ENCODE measurements around the gene CREB3L2.

The CREB3L2 gene

GRCh38 chr7:137953043-137953664, 48.7 kb downstream of the CREB3L2 start:
- Histone ChIP-seq H3K36me3 (ENCODE audit: insufficient read depth, low read length) (no peaks in the 10 kb centered on the region), H3K9ac (ENCODE audit: low read depth, low read length) (no peak overlapping the region), H3K9me3 (ENCODE audit: control insufficient read depth, insufficient read depth, low read length) (no peaks in the 10 kb centered on the region), H3K4me1 (ENCODE audit: insufficient read depth, low read length) (peaks cover 33% of the 10 kb centered on the region)

DNA sequence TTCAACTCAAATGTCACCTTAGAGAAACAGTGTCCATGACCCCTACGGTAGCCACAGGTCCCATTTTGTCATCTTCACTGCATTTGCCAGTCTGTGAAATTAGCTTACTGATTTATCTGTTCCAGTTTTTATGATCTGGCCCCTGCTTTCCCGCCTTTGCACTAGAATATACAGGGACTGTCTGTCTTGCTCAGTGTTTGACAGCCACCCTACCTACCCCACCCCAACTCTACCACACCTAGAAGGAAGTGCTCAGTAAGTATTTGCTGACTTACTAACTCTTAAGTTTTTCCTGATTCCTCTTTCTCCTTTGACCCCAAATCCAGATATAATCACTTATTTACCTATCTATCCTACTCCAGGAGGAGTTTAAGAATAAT, 49.5 kb downstream of the CREB3L2 start:
- Histone ChIP-seq H3K4me1 (ENCODE audit: insufficient read depth, low read length) (peaks cover 33% of the 10 kb centered on the region), H3K9ac (ENCODE audit: low read depth, low read length) (no peak overlapping the region), H3K36me3 (ENCODE audit: insufficient read depth, low read length) (no peaks in the 10 kb centered on the region), H3K9me3 (ENCODE audit: control insufficient read depth, insufficient read depth, low read length) (no peaks in the 10 kb centered on the region)

- H3K36me3 ChIP-seq (ENCODE audit: insufficient read depth, low read length), result no peaks in the 10 kb centered on the region
- peaks cover 30% of the 10 kb centered on the region for H3K4me1 ChIP-seq (ENCODE audit: insufficient read depth, low read length)
- no peak overlapping the region for H3K9ac ChIP-seq (ENCODE audit: low read depth, low read length)
- no peaks in the 10 kb centered on the region for H3K9me3 ChIP-seq (ENCODE audit: control insufficient read depth, insufficient read depth, low read length)
Observed at GRCh38 chr7:137951700-137952425, 50.0 kb downstream of the CREB3L2 start.

GRCh38 chr7:137950967-137951366, 50.9 kb downstream of the CREB3L2 start:
- Histone ChIP-seq H3K36me3 (ENCODE audit: insufficient read depth, low read length) (no peaks in the 10 kb centered on the region), H3K4me1 (ENCODE audit: insufficient read depth, low read length) (peaks cover 27% of the 10 kb centered on the region), H3K9me3 (ENCODE audit: control insufficient read depth, insufficient read depth, low read length) (no peaks in the 10 kb centered on the region), H3K9ac (ENCODE audit: low read depth, low read length) (no peak overlapping the region)

GRCh38 chr7:137950263-137950621, 51.6 kb downstream of the CREB3L2 start:
- H3K4me1 ChIP-seq (ENCODE audit: insufficient read depth, low read length), result peaks cover 26% of the 10 kb centered on the region
- H3K9ac ChIP-seq (ENCODE audit: low read depth, low read length), result no peak overlapping the region

DNA sequence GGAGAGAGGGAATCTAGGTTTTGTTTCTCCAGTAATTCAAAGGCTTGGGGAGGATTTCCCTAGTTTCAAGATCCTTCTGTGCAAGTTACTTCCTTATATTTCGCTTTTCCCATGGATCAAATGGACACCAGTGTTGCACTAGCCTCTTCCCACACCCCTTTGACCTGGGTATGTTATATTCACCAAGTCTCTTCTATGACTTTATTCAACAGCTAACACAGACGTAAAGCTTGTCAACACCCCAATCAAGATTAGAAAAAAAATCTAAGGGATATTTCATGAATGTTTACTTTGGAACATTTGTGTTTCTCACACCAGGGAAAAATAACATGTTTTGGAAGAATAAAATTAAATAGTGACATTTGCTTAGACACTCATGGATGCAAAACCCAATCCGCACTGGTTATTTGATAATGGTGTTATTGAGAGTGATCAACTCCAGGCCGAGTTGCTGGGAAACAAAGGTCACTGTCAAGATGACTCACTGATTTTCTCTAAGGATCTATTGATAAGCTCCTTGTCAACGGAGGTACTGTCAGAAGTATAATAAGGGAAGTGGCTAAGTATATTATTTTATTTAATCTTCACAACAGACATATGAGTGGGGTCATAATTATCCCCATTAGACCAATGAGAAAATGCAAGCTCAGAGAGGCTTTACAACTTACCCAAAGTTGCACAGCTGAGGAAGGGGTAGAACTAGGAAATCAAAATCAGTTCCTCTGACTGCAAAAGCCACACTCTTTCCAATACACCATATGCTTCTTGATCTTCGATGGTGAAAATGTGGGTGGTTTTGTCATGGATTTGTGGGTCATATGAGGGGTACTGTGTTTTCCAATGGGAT, 52.2 kb downstream of the CREB3L2 start:
- Histone ChIP-seq H3K9me3 (ENCODE audit: control insufficient read depth, insufficient read depth, low read length) (no peaks in the 10 kb centered on the region), H3K9ac (ENCODE audit: low read depth, low read length) (no peak overlapping the region), H3K4me1 (ENCODE audit: insufficient read depth, low read length) (peaks cover 20% of the 10 kb centered on the region), H3K36me3 (ENCODE audit: insufficient read depth, low read length) (no peaks in the 10 kb centered on the region)

More at GRCh38 chr7:137950263-137950621, 51.6 kb downstream of the CREB3L2 start:
- H3K9me3 ChIP-seq (ENCODE audit: control insufficient read depth, insufficient read depth, low read length), result no peaks in the 10 kb centered on the region
- H3K36me3 ChIP-seq (ENCODE audit: insufficient read depth, low read length), result no peaks in the 10 kb centered on the region

- Histone ChIP-seq H3K9ac (ENCODE audit: low read depth, low read length) (no peak overlapping the region), H3K4me1 (ENCODE audit: insufficient read depth, low read length) (peaks cover 19% of the 10 kb centered on the region), H3K36me3 (ENCODE audit: insufficient read depth, low read length) (no peaks in the 10 kb centered on the region), H3K9me3 (ENCODE audit: control insufficient read depth, insufficient read depth, low read length) (no peaks in the 10 kb centered on the region)
Observed at GRCh38 chr7:137948845-137949330, 53.0 kb downstream of the CREB3L2 start.

DNA sequence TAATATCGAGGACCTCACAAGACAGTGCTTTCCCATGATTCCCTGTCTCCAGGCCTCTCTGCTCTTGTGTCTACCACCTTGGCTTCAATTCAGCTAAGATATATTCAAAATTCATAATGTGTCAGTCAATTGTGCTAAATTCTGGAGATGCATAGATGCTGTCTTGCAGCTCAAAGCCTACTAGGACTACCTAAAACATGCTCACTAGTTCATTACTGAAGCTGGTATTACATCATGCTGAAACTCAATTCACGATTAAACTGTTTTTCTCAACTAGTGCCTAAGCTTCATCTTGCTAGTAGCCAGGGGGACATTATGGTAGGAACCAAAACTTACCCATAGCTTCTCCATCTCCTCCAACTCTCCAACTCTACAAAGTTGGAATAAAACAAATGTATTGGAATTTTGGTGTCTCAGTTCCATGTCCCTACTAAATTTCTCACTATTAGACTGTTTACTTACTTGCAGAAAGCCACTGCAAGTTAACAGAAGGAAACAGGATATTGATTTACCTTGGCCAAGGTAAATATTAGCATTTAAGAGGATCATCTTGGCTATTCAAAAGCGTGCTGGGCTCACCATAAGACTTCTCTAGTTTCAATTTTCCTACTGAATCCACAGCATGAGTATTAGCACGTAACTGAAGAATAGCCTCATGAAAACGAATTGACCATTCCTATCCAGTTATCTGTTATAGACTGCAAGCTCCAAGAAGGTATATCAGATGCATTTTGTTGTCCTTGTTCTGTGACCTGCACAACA, 53.6 kb downstream of the CREB3L2 start:
- no peak overlapping the region for H3K9ac ChIP-seq (ENCODE audit: low read depth, low read length)
- H3K9me3 ChIP-seq (ENCODE audit: control insufficient read depth, insufficient read depth, low read length), result no peaks in the 10 kb centered on the region
- no peaks in the 10 kb centered on the region for H3K36me3 ChIP-seq (ENCODE audit: insufficient read depth, low read length)
- H3K4me1 ChIP-seq (ENCODE audit: insufficient read depth, low read length), result peaks cover 19% of the 10 kb centered on the region

GRCh38 chr7:137947046-137947445, 54.8 kb downstream of the CREB3L2 start:
- Histone ChIP-seq H3K36me3 (ENCODE audit: insufficient read depth, low read length) (no peaks in the 10 kb centered on the region), H3K9ac (ENCODE audit: low read depth, low read length) (no peak overlapping the region), H3K9me3 (ENCODE audit: control insufficient read depth, insufficient read depth, low read length) (no peaks in the 10 kb centered on the region), H3K4me1 (ENCODE audit: insufficient read depth, low read length) (peaks cover 16% of the 10 kb centered on the region)

- Histone ChIP-seq H3K9ac (ENCODE audit: low read depth, low read length) (no peak overlapping the region), H3K4me1 (ENCODE audit: insufficient read depth, low read length) (peaks cover 16% of the 10 kb centered on the region), H3K9me3 (ENCODE audit: control insufficient read depth, insufficient read depth, low read length) (no peaks in the 10 kb centered on the region), H3K36me3 (ENCODE audit: insufficient read depth, low read length) (no peaks in the 10 kb centered on the region)
Observed at GRCh38 chr7:137946011-137946410, 55.9 kb downstream of the CREB3L2 start.

DNA sequence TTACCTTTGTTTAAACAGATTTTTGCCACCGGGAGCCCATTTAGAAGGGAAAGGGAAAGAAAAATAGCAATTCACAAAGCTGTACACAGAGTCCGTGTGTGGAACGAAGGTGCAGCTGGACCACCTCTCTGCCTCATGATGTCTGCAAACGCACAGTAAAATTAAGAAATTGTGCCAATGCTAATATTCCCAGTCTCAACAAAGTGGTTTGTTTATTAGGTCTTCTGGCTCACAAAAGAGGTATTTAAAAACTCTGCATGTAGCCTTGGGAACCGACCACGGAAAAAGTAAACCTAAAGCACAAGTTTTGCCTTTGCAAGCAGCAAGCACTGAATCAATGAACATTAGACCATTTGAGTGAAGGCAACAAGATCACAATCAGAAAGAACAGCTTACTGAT, 57.7 kb downstream of the CREB3L2 start:
- Histone ChIP-seq H3K4me1 (ENCODE audit: insufficient read depth, low read length) (peaks cover 16% of the 10 kb centered on the region), H3K9me3 (ENCODE audit: control insufficient read depth, insufficient read depth, low read length) (no peaks in the 10 kb centered on the region), H3K9ac (ENCODE audit: low read depth, low read length) (no peak overlapping the region), H3K36me3 (ENCODE audit: insufficient read depth, low read length) (no peaks in the 10 kb centered on the region)

- no peak overlapping the region for H3K9ac ChIP-seq (ENCODE audit: low read depth, low read length)
- no peaks in the 10 kb centered on the region for H3K9me3 ChIP-seq (ENCODE audit: control insufficient read depth, insufficient read depth, low read length)
- H3K4me1 ChIP-seq (ENCODE audit: insufficient read depth, low read length), result peaks cover 16% of the 10 kb centered on the region
- H3K36me3 ChIP-seq (ENCODE audit: insufficient read depth, low read length), result no peaks in the 10 kb centered on the region
Observed at GRCh38 chr7:137943132-137943551, 58.7 kb downstream of the CREB3L2 start.

GRCh38 chr7:137942484-137943115, 59.3 kb downstream of the CREB3L2 start:
- no peak overlapping the region for H3K9ac ChIP-seq (ENCODE audit: low read depth, low read length)
- H3K9me3 ChIP-seq (ENCODE audit: control insufficient read depth, insufficient read depth, low read length), result no peaks in the 10 kb centered on the region
- H3K4me1 ChIP-seq (ENCODE audit: insufficient read depth, low read length), result peaks cover 16% of the 10 kb centered on the region
- H3K36me3 ChIP-seq (ENCODE audit: insufficient read depth, low read length), result no peaks in the 10 kb centered on the region
